H1 (cell line): ENCODE data around the gene PRMT2. TPM values are rescaled to one million over a fixed set of nuclear protein-coding genes. Genes with fewer than 3 reads are reported as not detected.

Source experiments
- TBP ChIP-seq: IDR thresholded peaks from 2 replicates; pipeline ENCODE4 v1.6.1; 2011; ENCODE audit warnings: low read depth, low read length, improper control_type of control experiment
- polyA plus RNA-seq, 7 experiments: library from polyadenylated mRNA; depleted of rRNA in 3 of 7; stranded (reverse) in 5 of 7; unstranded in 2 of 7; fragments of >200 nt in 5 of 7; fragments of 200-250 nt in 2 of 7; gene quantifications; 1 replicate in 5 of 7; 2 replicates in 1 of 7; 4 replicates in 1 of 7; pipeline versions ENCODE4 v1.2.1 to v1.2.3, GENCODE V29; 2011 to 2013; ENCODE audit warnings: missing spikeins in 2 of 7, mixed read lengths in 2 of 7
- total RNA-seq: library from RNA; stranded (reverse); fragmentation: NEBNext Ultra II Directional; extraction: Animal tissue kit (Norgen Biotek cat#: 25700); gene quantifications from 2 replicates; pipeline ENCODE4 v1.2.1, GENCODE V29; 2021
- TF ChIP-seq, protein P1 (sequence below): fragments of 300-600 bp; sonication (generic); IDR thresholded peaks from 2 replicates; pipeline ENCODE4 v1.7.1; 2012; ENCODE audit warnings: low read length, moderate library complexity, mild to moderate bottlenecking, inconsistent platforms; ENCODE audit not compliant: insufficient replicate concordance
- TF ChIP-seq, protein P2 (sequence below): IDR thresholded peaks from 2 replicates; pipeline ENCODE4 v1.6.1; 2012; ENCODE audit warnings: inconsistent platforms

PRMT2 gene
- total and polyA plus RNA-seq, 2 of the 8 experiments (the other 6 are each of a cell fraction or from before 2014, with no cell fraction given) = 45.8 to 59.2 TPM

DNA sequence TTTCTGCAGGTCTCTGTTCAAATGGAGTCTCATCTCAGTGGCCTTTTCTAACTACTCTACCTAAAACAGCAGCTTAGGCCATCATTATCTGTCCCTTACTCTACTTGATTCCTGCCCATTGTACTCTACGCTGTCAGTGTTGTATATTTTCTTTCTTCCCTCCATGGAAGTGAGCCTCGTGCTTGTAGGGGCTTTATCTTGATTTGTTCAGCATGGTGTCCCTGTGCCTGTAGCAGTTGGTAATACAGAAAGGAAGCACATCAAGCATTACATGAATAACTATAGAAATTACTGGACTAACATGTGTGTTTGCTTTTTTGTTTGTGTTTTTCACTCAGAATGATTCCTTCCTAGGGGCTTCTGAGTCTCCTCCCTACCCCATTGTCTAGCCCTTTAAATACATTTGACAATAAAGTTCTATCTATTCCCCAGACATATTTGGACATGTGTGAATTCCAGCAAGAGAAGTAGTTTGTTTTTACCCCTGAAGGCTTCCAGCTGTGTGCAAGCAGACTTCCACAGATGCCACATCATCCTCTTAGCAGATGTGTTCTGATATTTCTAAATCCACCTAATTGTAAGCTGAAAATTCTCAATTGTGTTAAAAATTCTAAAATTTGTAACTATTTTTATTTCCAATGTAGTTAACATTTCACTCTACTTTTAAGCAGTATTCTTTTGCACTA, 40.3 kb downstream of the PRMT2 start (continued):
- TF ChIP-seq, protein P1, sequence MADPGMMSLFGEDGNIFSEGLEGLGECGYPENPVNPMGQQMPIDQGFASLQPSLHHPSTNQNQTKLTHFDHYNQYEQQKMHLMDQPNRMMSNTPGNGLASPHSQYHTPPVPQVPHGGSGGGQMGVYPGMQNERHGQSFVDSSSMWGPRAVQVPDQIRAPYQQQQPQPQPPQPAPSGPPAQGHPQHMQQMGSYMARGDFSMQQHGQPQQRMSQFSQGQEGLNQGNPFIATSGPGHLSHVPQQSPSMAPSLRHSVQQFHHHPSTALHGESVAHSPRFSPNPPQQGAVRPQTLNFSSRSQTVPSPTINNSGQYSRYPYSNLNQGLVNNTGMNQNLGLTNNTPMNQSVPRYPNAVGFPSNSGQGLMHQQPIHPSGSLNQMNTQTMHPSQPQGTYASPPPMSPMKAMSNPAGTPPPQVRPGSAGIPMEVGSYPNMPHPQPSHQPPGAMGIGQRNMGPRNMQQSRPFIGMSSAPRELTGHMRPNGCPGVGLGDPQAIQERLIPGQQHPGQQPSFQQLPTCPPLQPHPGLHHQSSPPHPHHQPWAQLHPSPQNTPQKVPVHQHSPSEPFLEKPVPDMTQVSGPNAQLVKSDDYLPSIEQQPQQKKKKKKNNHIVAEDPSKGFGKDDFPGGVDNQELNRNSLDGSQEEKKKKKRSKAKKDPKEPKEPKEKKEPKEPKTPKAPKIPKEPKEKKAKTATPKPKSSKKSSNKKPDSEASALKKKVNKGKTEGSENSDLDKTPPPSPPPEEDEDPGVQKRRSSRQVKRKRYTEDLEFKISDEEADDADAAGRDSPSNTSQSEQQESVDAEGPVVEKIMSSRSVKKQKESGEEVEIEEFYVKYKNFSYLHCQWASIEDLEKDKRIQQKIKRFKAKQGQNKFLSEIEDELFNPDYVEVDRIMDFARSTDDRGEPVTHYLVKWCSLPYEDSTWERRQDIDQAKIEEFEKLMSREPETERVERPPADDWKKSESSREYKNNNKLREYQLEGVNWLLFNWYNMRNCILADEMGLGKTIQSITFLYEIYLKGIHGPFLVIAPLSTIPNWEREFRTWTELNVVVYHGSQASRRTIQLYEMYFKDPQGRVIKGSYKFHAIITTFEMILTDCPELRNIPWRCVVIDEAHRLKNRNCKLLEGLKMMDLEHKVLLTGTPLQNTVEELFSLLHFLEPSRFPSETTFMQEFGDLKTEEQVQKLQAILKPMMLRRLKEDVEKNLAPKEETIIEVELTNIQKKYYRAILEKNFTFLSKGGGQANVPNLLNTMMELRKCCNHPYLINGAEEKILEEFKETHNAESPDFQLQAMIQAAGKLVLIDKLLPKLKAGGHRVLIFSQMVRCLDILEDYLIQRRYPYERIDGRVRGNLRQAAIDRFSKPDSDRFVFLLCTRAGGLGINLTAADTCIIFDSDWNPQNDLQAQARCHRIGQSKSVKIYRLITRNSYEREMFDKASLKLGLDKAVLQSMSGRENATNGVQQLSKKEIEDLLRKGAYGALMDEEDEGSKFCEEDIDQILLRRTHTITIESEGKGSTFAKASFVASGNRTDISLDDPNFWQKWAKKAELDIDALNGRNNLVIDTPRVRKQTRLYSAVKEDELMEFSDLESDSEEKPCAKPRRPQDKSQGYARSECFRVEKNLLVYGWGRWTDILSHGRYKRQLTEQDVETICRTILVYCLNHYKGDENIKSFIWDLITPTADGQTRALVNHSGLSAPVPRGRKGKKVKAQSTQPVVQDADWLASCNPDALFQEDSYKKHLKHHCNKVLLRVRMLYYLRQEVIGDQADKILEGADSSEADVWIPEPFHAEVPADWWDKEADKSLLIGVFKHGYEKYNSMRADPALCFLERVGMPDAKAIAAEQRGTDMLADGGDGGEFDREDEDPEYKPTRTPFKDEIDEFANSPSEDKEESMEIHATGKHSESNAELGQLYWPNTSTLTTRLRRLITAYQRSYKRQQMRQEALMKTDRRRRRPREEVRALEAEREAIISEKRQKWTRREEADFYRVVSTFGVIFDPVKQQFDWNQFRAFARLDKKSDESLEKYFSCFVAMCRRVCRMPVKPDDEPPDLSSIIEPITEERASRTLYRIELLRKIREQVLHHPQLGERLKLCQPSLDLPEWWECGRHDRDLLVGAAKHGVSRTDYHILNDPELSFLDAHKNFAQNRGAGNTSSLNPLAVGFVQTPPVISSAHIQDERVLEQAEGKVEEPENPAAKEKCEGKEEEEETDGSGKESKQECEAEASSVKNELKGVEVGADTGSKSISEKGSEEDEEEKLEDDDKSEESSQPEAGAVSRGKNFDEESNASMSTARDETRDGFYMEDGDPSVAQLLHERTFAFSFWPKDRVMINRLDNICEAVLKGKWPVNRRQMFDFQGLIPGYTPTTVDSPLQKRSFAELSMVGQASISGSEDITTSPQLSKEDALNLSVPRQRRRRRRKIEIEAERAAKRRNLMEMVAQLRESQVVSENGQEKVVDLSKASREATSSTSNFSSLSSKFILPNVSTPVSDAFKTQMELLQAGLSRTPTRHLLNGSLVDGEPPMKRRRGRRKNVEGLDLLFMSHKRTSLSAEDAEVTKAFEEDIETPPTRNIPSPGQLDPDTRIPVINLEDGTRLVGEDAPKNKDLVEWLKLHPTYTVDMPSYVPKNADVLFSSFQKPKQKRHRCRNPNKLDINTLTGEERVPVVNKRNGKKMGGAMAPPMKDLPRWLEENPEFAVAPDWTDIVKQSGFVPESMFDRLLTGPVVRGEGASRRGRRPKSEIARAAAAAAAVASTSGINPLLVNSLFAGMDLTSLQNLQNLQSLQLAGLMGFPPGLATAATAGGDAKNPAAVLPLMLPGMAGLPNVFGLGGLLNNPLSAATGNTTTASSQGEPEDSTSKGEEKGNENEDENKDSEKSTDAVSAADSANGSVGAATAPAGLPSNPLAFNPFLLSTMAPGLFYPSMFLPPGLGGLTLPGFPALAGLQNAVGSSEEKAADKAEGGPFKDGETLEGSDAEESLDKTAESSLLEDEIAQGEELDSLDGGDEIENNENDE = no peak
- TF ChIP-seq, protein P2, sequence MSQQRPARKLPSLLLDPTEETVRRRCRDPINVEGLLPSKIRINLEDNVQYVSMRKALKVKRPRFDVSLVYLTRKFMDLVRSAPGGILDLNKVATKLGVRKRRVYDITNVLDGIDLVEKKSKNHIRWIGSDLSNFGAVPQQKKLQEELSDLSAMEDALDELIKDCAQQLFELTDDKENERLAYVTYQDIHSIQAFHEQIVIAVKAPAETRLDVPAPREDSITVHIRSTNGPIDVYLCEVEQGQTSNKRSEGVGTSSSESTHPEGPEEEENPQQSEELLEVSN = no peak
- no peak for TF ChIP-seq TBP
- TF ChIP-seq, all 59 proteins: peak for 0
